22Rv1 (cell line): ENCODE measurements around the gene QKI.

Experiments used
- H3K27ac ChIP-seq: fragments of 450-650 bp; 2 replicates; pipeline ENCODE4 v1.5.1; 2017
- CTCF ChIP-seq: fragments of 450-650 bp; IDR thresholded peaks from 2 replicates; pipeline ENCODE4 v1.5.1; 2017; ENCODE audit warnings: mild to moderate bottlenecking
- ZFX ChIP-seq: fragments of 450-650 bp; IDR thresholded peaks from 2 replicates; pipeline ENCODE4 v1.6.1; 2017; ENCODE audit warnings: antibody characterized with exemption, borderline replicate concordance

The QKI gene

GRCh38 chr6:163392533-163392932 lies 22.0 kb upstream of the QKI start:
- TF ChIP-seq ZFX (no peak), CTCF (no peak)

GRCh38 chr6:163393923-163394322 lies 20.6 kb upstream of the QKI start:
- no peak for TF ChIP-seq CTCF
- no peak overlapping the region for H3K27ac ChIP-seq

More at GRCh38 chr6:163392533-163392932, 22.0 kb upstream of the QKI start:
- no peak overlapping the region for H3K27ac ChIP-seq

DNA sequence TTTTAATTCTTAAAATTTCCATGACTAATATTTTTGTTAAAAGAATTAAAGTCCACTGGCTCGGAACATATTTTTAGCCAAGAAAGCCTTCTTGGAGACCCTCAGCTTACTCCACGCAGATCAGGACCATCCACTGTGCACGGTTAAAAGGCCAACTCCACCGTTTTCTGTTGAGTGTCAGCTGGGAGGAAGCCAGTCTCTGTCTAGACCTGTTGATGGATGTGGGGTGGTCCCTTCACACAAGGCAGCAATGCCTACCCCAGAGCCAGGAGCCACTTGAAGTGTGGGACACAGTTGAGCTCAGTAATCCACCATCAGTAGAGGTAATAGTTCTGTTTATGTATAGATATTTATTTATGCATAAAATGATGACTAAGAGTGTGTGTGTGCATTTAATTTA lies 19.9 kb upstream of the QKI start:
- no peak overlapping the region for H3K27ac ChIP-seq
- TF ChIP-seq CTCF (no peak), ZFX (no peak)

DNA sequence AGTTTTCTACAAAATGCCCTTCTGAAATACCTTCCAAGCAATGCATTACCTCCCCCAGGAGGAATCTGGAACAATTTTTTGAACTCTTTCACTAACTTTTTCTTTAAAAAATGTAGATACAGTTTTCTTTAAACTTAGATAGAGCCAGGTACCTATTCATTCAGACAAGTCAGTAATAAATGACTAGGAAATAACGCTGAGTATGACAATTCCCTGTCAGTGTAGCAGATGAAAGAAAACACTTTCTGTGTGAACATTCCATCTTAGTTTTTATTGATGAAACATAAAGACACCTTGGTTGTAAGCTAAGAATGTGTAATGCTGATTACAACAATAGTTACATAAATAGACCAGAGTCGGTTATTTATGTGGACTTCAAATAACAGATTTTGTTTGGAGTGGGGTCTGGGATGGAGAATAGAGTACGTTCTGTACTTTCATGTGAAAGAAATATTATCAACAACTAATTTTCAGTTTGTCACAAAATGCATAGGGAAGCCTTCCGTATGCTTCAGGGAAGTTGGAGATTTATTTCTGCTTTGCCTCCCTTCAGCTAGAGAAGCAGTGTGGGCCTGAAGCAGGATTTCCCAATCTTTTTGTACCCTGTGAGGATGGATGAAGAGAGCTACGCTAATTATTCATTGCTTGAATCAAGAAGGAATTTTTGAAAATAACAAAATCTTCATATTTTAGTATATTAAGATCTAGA lies 19.2 kb upstream of the QKI start:
- TF ChIP-seq CTCF: no peak
- TF ChIP-seq ZFX: no peak
- H3K27ac ChIP-seq: no peak overlapping the region

- TF ChIP-seq ZFX (no peak), CTCF (no peak)
- no peak overlapping the region for H3K27ac ChIP-seq
Measured at GRCh38 chr6:163395831-163396185, 18.7 kb upstream of the QKI start.

- no peak overlapping the region for H3K27ac ChIP-seq
- TF ChIP-seq ZFX (no peak), CTCF (no peak)
Measured at GRCh38 chr6:163397326-163397725, 17.2 kb upstream of the QKI start.

DNA sequence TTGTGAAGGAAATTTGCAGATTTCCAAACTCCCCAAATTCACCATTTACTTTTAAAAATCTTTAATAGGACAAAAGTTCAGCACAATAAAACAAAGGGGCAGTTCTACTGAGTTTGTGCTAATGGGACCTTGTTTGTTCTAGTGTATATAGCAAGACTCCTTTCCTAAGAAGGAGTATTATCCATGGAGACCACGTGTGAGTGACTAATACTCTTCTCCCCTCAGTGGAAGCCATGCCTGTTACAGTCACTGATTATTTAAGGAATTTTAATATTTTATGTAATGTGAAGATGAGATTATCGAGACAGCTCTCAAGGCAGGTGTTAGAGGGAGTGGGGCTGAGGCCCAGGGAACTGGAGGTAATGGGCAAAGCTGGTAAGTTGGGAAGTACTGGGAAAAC lies 16.4 kb upstream of the QKI start:
- TF ChIP-seq ZFX (no peak), CTCF (no peak)

More for the DNA sequence above, 16.4 kb upstream of the QKI start:
- H3K27ac ChIP-seq: no peak overlapping the region
